Amniotic epithelial cell (primary cell): ENCODE data around the gene SH2B3.
A peak's percentile ranks its signal among the peaks of the same experiment; 100 is the strongest.
"Not testable (repeated sequence)": the region's sequence is repeated elsewhere in the genome, so short reads cannot be mapped to it uniquely, and the experiment has no call there.

Experiments
- DNase-seq: peaks from one replicate; pipeline ENCODE4 v3.0.0-alpha.2; 2010; ENCODE audit warnings: low read depth

SH2B3 gene

DNA sequence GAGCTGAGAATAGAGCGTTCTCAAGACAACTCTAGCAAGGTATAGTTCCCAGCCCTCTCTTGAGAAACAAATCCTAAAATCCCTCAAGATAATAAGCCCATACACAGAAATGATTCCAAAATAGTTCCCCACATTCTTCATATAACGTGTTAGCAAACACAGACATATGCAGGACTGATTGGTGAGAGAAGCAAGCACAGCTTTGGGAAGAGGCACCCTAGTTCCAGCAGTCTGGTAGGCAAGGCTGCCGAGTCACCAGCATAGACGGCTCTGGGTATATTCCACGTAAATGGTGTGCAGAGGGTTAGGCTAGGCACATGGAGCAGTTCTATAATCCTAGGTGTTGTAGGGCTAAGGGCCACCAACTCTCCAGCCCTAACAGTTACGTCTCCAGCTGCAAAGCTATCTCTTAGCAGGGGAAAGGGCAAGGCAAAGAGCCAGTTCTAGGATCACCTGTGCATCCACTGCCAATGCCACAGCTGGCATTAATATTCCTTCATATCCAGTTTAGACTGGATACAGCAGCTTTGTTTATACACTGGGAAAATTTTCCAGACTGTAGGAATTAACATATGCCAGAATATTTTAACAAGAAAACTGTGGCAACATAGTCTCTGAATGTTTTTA lies 52.9 kb downstream of the SH2B3 start:
- no peak for DNase-seq

DNA sequence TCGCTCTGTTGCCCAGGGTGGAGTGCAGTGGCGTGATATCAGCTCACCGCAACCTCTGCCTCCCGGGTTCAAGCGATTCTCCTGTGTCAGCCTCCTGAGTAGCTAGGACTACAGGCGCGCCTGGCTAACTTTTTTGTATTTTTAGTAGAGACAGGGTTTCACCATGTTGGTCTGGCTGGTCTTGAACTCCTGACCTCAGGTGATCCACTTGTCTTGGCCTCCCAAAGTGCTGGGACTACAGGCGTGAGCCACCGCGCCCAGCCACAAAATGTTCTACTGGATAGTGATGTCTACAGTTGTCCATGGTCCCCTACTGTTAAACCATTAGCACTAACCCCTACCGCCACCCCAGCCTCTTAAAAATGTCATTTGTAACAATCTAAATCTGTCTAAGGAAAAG lies 54.4 kb downstream of the SH2B3 start:
- DNase-seq = not testable (repeated sequence)

DNA sequence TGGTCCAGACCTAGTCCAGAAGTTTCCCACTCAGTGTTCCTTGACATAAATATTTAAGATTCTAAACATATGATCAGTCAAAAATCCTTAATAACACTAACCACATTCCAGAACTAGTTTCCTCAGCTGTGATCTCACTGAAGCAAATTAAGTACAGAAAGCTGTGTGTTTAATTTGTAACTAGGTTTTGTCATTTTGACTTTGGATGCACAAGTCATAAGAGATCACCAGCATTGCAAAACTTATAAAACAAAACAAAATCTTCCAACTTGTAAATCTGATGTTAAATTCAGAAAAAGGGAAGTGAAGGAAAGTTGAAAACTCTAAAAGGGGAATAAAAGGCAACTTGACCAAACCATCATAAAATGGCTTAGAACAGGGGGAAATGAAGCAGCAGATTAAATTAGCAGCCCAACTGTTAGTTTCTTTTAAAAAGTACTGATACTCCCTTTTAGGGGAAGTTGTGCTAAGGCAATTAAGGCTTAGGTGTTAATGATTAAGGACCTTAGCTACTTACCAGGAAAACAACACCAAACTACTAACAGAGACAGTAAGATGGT lies 56.6 kb downstream of the SH2B3 start:
- DNase-seq = peak; percentile 53

DNA sequence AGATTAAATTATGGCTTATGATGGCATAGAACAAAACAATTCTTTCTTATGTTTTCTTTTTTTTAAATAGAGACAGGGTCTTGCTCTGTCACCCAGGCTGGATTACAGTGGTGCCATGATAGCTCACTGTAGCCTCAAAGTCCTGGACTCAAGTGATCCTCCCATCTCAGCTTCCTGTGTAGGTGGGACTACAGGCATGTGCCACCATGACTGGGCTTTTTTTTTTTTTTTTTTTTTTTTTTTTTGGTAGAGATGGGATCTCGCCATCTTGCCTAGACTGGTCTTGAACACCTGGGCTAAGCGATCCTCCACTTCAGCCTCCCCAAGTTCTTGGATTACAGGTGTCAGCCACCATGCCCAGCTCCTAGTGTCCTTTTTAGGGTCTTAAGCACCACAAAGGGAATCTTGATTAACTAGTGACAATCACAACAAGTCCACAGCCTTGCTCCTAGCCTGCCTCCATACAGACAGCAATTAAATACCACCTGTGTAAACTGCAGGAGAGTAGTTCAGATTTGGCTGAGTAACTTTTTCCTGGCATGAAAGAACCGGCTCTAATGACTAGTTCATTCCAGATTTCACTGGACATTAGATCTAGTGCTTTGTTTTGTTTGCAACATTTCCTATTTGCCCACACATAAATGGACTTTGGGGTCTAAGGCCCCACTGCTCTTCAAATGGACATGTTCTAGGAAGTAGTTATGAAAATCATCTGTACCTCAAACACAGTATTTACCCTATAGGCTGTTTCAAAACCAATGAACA lies 61.6 kb downstream of the SH2B3 start:
- DNase-seq = no peak

DNA sequence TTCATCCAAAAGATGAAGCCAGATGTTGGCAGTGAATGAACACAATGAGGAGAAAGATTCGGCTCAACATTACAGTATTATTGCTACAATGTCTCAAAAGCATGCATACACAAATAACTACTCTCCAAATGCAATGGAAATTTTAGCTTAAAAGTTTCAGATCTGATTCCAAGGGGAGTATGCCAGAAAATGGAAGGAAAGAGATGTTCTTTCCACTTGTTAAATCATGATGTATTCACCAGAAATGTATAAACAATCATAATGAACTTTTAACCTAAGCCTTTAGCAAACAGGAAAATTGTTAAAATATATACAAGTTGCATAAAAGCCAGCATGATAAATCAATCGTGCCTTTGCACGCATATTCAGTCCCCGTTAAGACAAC lies 62.1 kb downstream of the SH2B3 start:
- DNase-seq = no peak

DNA sequence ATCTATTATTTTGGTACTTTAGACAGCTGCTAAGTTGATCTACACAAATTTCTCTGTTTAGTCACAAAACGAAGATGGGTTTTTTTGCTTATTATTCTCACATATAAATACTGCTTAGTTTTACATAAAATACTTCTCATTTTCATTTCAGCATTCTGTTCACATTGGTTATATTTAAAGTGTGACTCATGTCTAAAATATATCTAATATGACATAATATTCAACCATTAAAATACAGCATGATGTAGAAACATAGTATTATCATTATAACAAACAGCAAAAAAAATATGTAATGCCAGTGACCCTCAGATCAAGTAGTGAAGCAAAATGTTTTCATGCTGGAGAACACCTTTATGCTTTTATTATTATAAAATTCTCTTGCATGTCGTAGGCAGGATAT lies 63.7 kb downstream of the SH2B3 start:
- DNase-seq = peak; percentile 44

DNA sequence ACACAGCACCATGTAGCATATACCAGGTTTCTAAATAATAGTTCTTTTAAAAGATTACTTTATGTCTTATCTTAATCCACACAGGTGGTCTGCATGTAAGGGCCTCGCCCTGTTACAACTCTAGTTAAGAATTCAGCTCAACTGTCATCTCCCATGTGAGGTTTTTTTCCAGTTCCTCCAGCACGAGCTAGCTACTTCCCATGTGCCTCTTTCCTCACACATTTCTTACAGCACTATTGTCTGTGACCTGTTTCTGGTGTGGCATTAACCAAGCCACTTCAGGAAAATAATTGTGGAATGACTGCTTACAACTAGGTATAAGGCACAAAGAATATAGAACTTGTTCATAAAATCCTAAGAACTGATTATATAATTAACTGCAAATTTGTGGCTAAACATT lies 65.5 kb downstream of the SH2B3 start:
- no peak for DNase-seq

DNA sequence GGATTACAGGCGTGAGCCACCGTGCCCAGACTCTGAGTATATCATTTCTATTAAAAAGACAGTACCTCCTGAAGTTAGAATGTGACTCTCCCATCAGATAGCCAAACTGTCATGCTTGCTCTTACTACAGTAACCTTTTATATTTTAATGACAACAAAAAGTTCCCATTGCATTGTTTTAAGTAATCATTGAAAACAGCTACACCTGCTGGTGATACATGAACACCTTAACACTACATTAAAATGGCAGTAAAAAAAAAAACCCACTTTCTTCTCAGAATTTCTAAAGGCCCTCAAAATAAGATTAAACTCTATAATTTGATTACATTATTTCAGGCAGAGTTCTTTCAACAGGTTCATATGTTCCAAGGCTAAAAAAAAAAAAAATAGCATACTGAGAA lies 76.7 kb downstream of the SH2B3 start:
- DNase-seq = no peak

DNA sequence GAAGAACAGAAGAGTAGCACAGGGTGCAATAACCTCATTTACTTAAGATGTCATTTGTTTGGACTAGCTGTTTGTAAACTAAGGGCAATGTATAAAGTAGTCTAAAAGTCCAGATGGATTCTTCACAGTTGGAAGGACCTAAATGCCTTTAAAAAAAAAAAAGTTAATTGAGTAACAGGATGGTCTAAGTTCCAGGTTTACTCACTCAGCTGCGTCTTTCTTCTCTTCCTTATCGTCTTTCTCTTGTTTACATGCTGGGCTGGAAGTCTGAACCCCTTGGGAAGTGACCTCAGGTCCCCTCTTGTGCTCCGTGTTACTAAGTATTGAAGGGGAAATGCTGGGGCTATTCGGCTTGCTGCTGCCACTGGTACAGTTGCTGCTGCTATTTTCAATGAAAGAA lies 82.5 kb downstream of the SH2B3 start:
- peak; percentile 78 for DNase-seq

DNA sequence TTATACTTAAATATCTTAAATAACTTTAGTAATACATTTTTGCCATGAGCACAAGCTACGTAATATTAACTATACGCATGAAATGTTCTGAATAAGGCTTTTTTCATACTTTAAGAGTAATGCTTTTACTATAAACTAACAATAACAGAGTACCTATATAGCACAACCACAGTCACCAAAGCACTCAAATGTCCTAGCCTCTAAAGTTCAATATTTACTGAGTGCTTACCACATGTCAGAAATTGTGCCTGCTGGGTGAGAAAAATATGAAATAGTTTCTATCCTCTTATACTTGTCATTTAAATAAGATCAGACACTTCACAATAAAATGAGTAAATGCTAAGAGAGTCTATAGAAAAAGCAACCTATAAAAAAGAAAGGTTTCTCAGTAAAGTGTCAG lies 83.1 kb downstream of the SH2B3 start:
- DNase-seq = no peak

DNA sequence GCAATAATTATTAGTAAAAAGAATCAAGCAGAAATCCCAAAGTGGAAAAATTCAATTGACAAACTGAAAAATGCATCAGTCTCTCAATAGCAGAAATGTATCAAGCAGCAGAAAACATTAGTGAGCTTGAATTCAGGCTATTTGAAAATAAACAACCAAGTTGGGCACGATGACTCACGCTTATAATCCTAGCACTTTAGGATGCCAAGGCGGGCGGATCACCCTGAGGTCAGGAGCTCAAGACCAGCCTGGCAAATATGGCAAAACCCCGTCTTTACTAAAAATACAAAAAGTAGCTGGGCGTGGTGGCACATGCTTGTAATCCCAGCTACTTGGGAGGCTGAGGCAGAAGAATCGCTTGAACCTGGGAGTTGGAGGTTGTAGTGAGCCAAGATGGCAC lies 87.3 kb downstream of the SH2B3 start:
- DNase-seq = peak; percentile 78

DNA sequence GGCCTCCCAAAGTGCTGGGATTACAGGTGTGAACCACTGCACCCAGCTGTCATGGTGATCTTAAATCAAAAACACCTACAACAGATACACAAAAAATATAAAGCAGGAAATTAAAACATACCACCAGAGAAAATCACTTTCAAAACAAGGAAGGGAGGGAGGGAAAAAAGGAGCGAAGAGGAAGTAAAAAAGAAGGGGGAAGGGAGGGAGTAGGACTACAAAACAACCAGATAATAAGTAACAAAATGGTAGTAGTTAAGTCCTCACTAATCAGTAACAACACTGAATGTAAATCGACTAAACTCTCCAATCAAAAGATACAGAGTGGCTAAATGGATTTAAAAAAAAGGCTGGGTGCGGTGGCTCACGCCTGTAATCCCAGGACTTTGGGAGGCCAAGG lies 89.0 kb downstream of the SH2B3 start:
- no peak for DNase-seq
